ENCODE results near the gene VPS13D.
"Not testable (repeated sequence)": the region's sequence is repeated elsewhere in the genome, so short reads cannot be mapped to it uniquely, and the experiment has no call there.

Gene VPS13D

DNA sequence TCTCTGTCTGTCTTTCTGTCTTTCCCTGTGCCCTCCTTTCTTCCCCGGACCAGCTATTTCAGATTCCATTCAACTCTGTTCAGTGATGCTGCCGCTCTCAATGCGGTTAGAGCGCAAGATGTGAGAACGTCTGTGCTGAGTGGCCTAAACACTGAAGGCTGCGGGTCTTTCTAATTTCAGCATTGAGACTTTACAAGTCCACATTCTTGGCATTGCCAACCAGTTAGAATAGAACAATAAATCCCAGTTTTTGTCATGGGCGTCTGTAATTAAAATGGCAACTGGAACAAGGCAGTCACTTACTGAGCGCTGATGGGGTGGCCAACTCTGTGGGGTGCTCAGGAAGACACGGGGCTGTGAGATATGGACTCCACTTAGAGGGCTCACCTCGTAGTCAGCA lies 275.4 kb downstream of the VPS13D start:
- no peak for DNase-seq

DNA sequence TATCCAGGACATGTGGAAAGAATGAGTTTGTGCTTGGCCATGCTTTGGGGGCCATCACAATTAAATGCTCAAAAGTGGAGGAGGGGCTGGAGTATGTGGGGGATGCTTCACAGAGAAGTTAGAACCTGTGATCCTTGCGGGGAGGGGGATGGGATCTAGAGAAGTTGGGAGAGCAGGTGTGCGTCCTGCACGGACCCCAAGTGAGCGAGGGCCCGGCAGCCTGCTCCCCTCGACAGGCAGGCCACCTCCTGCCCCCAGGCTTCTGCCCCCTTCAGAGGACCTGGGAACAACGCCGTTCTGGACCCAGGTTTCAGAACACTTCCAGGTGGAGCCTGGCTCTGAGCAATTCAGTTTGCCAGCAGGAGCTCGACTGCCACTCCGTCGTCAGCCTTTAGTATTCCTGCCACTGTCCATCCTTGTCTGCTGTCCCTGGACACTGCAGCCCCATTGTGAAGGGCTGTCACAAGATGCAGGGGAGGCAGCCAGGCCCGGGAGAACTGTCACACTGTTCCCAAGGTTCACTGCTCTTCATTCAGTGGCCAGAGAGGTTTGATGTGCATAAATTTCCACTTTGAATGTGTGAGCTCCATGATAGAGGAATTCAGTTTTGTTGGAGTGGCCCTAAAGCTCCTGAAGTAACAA lies 275.9 kb downstream of the VPS13D start:
- no peak for DNase-seq

DNA sequence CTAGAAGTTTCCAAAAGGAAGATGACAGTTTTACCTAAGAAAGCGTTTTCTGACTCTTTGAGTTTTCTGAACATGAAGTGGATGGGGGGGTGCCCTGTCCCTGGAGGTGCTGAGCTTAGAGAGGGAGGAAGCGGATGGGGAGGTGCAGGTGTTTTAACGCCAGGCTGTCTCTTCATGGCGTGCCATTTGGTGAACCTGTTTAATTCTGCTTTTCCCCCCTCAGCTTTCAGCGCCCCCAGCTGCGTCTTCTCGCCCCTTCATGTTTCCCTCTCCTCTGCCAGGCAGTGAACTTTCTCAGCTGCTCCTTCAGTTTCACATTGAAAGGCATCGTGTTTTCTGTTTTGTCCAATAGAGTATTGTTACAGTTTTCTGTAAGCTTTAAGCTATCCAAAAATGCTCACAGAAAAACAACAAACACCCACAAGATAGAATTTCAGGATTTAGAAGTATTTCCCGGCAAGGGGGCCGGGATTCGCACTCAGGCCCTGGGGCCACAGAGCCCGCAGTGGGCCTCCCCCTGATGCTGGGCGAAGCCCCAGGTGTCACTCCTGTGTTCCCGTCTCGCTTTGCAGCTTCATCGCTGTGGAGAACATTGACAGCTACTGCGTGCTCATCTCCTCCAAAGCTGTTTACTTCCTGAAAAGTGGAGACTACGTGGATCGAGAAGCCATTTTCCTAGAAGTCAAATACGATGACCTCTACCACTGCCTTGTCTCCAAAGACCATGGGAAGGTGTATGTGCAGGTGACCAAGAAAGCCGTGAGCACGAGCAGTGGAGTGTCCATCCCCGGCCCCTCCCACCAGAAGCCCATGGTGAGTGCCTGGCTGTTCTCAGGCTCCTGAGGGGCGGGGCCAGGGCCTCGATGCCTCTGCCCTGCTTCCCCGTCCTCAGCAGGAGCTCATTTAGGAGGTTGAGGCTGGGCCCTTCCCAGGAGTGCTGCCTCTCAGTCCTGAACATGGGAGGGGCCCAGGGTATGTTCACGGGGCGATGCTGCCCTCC lies 276.8 kb downstream of the VPS13D start:
- DNase-seq: no peak

DNA sequence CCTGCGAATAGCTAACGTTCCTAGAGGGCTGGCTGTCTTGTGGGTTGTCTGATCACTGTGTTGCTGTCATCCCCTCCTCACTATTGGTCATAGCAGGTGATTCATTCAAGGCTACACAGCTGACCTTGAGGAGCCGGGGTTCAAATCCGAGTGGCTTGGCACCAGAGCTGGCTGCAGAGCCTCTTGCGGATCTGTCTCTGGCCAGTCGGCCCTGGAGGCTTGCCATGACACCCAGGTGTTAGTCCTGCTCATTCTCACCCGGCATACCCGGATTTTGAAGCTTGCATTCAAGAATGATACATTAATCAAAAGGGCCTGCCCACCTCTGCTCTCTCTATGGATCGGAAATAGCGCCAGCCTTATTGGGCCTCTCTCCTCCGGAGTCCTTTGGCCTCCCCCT lies 277.8 kb downstream of the VPS13D start:
- no peak for DNase-seq

DNA sequence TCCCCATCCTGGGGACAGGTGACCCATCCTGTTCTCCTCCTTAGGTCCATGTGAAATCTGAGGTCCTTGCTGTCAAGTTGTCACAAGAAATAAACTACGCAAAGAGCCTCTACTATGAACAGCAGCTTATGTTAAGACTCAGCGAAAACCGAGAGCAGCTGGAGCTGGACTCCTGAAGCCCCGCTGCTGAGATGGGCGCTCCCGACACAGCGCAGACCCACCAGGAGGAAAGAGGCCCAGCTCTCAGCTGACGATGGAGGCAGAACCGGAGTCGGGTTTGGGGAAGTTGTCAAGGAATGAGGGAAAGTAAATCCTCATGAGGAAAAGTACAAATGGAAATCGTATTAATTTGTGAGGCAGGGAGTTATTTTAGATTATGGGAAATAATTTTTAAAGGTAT lies 279.0 kb downstream of the VPS13D start:
- no peak for DNase-seq

DNA sequence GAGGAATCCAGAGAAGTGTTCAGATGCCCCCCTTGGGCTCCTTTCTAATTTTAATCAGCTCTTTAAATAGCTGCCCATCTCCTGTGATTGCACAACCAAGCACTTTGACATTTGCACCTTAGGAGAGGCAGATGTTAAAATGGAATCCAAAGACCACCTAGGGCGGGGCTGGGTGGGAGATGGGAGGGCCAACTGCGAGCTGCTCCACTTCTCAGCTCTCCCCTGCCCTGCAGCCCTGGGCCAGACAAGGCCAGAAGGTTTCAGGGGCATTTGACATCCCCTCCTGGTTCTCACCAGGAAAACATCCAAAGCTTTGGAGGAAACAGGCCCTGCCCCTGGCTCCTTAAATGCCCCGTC lies 281.3 kb downstream of the VPS13D start:
- DNase-seq: no peak

DNA sequence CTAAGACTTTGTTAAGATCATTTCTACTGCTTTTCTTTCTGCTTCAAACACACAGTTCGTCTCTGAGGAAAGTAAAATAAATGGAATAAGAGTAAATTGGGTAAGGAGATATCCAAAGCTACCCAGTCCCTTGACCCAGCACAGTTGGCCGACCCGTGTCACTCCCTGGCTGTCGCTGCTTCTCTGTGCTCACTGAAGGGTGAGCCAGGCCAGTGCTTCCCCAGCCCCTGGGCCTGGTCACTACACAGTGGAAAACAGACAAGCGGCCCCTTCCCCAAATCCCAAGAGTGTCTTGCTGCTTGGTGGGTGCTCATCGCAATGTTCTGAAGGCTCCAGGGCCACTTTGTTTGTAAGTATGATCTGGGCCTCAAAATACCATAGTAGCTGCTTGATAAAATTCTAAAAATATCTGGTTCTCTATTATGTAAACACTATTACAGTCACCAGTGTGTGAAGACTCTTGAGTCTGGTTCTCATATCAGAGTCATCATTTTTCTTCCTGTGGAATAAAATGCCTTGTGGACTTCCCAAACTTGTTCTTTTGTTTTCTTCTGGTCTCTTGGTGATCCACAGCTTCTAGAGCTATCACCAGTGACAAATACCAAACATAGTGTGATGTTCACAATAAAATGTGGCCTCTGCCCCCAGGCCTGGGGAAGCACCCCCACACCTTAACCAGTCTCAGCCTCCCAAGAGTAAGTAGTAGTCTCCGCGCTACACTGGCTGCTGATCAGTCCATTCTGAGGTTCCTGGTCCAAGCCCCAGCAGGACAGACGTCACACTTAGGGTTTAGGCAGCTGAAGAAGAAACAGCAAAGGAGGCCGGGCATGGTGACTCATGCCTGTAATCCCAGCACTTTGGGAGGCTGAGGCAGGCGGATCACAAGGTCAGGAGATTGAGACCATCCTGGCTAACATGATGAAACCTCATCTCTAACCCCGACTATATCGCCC lies 282.0 kb downstream of the VPS13D start:
- no peak for DNase-seq

DNA sequence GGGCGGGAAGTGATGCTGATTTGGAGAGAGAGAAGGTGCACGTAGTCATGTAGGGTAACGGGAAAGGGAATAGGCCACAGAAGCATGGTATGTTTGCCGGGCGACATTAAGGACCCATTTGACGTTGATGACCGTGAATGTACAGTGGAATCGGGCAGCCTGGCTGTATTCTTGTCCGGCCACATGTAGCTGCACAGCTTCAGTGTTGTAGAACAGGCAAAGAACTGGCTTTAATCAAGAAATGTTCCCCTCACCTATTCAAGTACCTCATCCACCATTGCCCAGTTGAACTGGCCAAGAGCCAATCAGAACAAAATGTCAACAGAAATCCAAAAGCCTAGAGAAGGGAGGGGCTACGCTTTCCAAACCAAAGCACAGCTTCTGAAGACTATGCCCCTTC lies 283.4 kb downstream of the VPS13D start:
- DNase-seq: no peak

DNA sequence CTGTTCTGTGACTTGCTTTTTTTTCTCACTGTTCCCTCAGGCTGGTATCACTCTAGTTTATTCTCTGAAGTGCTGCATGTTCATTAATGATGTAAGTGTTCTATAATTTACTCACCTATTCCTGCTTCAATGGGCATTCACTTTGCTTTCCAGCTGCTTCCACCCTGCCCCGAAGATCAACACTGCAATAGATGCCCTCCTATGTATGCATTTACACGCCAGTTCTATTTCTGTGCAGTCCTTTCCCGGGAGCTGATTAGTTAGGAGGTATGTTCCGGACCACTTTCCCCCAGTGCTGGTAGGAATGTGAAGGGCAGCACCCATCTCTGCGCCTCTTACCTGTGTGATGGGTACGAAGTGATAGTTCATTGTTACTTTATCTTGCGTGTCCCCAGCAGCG lies 284.8 kb downstream of the VPS13D start:
- no peak for DNase-seq

DNA sequence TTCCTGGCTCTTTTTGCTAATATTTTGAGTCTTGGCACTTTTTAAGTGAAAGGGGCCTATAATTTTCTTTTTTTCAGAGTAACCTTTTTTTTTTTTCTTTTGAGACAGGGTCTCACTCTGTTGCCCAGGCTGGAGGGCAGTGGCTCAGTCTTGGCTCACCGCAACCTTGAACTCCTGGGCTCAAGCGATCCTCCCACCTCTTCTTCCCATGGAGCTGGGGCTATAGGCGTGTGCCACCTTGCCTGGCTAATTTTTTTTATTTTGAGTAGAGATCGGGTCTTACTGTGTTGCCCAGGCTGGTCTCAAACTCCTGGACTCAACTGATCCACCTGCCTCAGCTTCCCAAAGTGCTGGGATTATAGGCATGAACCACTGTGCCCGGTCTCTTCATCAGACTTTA lies 285.4 kb downstream of the VPS13D start:
- DNase-seq: no peak

DNA sequence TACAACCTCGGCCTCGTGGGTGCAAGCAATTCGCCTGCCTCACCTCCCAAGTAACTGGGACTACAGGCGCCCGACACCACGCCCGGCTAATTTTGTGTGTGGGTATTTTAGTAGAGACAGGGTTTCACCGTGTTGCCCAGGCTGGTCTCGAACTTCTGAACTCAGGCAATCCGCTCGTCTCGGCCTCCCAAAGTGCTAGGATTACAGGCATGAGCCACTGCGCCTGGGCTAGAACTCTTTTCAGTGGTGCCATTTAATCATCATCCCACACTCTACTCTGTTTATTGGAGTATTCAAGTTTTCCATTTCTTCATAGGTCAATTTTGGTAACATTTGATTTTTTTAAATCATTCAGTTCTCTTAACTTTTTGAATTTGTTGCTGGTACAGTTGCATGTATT lies 286.9 kb downstream of the VPS13D start:
- no peak for DNase-seq

DNA sequence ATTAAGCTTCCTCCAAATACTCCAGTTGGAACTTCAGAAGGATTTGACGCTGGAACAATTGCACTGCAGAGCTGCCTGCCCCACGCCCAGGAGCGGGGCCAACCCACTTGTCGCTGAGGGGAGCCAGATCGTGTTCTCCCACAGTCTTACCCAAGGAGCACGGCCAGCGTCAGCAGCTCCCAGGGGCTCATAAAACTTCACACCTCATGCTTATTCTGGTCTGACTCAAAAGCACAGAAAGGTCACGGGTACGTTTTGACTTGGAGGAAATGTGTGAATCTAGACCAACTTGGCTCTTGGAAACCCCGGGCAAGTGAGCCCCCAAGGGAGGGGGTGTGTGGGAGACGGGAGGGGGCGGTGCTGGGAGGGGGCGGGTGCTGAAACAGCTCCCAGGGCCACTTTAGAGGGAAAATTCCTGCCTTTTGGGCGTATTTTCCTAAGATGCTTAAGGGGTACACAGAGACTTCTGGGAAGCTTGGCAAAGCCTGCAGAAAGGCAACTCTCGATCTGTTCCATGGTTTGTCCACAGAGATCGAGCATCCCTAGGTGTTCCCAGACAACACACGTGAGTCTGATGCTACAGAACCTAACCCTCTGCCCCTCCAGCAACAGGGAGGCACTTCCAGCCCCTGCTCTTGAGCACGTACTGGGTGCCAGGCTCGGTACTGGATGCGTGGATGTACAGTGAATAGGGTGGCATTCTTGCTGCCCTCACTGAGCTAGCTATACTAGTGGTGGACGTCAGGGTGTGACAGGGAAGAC lies 289.3 kb downstream of the VPS13D start:
- no peak for DNase-seq

DNA sequence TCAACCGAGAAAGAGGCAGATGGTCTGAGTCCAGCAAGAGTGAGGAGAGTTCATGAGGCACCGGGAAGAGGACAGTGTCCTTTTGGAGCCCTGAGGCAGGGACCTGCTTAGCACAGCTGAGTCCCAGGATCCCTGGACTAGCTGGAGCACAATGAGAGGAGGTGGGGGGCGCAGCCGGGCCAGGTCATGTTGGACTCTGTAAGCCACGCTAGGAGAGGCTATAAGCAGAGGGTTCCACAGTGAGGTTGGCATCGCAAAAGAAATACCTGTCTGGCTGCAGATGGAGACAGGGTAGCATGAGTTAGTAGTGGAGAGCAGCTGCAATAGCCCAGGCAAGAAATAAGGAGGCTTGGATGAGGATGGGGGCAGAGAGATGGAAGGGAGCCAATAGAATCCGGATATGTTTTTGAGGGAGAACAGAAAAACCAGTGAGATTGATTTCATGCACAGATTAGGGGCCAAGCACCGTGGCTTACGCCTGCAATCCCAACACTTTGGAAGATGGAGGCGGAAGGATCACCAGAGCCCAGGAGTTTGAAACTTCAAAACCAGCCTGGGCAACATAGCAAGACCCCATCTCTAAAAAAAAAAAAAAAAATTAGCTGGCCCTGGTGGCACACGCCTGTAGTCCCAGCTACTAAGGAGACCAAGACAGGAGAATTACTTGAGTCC lies 290.0 kb downstream of the VPS13D start:
- DNase-seq: no peak

DNA sequence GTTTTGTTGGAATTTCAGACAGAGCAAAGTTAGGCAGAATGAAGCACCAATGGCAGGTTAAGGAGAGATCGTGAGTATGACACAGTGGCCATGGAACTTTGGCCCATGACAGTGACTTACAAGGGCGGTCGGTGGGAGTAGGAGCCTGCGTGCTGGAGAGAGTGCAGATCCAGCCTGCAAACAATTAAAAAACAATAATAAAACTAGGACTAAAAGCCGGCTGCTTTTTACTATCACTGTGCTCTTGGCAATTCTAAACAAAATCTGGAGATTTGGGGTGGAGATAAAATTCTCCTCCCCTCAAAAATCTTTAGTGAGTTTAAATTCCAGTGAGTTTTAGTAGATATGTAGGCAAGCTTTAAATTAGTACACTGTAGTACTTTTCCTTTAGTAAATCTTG lies 291.3 kb downstream of the VPS13D start:
- no peak for DNase-seq

DNA sequence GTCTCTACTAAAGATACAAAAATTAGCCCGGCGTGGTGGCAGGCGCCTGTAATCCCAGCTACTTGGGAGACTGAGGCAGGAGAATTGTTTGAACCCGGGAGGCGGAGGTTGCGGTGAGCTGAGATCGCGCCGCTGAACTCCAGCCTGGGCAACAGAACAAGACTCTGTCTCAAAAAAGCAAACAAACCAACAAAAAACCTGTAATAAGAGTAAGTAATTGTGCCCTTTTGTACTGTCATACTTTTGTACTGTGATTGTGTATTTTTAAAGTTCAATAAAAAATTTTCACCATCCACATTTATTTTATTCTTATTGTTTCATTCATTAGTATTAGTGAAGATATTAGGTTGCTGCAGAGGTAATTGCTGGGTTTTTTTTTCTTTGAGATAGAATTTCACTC lies 292.9 kb downstream of the VPS13D start:
- DNase-seq: not testable (repeated sequence)

DNA sequence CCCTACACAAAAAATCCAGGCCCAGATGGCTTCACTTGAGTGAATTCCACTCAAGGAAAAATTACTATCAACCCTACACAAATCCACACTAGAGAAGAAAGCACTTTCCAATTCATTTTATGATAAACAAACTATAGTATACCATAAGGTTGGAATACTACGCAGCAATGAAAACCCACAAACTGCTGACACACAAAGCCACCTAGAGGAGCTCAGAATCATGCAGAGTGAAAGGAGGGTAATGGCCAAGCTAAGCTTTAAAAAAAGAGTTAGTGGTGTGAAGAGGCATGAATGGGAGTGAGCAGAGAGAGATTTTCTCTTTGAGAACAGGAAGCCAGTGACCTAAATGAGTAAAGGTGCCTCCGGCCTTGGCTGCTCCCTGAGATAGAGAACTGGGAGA lies 294.4 kb downstream of the VPS13D start:
- DNase-seq: no peak

DNA sequence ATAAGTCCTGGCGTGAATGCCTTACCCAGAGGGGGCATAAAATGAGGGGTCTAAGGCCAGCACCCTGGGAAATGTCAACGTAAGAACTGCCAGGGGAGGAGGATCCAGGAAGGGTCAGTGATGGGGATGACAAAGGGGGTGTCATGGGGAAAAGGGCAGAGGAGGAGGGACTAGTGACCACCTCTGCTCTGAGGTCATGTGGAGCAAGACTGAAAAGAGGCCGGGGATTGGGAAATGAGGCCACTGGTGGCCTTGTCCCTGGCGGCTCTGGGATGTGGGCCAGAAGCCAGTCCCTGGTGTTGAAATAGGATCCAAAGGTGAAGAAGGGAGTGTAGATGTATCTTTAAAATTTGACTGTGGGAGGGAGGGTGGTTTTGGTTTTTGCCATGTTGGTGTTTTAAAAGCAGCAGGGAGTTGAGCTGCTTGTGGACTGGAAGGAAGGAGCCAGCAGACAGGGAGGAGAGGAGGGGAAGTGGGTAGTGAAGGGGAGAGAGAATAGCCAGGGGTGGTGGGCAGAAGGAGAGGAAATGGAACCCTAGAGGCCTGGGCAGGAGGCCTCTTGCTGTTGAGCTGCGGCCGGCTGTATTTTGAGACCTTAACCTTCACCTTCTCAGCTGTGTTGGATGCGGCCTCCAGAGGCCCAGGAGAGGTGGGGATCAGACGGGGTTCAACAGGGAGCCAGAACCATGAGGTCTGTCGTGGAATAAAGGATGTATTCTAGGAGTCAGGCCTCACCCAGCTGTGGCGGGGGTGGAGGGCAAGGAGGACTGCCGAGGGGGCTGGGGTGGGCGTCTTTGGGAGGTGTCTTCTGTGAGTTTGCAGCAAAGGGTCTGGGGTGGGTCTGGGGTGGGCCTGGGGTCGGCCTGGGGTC lies 295.7 kb downstream of the VPS13D start:
- DNase-seq: no peak

DNA sequence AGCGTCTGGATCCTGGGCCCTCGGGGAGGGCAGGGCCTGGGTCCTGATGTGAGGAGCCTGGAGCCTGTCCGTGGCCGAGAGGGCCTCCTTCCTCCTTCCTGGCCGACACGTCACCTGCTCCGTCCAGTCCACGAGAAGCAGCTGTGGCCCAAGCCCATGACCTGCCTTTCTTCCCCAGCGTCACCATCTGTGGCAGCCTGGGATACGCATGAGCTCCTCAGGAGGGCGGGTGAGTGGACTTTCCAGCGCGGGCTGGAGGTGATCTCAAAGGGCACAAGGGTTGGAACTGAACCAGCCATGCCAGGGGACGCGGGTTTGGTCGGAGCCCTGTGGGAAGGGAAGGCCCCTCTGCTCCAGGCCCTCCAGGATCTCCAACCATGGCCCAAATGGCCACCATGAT lies 297.7 kb downstream of the VPS13D start:
- DNase-seq: no peak

DNA sequence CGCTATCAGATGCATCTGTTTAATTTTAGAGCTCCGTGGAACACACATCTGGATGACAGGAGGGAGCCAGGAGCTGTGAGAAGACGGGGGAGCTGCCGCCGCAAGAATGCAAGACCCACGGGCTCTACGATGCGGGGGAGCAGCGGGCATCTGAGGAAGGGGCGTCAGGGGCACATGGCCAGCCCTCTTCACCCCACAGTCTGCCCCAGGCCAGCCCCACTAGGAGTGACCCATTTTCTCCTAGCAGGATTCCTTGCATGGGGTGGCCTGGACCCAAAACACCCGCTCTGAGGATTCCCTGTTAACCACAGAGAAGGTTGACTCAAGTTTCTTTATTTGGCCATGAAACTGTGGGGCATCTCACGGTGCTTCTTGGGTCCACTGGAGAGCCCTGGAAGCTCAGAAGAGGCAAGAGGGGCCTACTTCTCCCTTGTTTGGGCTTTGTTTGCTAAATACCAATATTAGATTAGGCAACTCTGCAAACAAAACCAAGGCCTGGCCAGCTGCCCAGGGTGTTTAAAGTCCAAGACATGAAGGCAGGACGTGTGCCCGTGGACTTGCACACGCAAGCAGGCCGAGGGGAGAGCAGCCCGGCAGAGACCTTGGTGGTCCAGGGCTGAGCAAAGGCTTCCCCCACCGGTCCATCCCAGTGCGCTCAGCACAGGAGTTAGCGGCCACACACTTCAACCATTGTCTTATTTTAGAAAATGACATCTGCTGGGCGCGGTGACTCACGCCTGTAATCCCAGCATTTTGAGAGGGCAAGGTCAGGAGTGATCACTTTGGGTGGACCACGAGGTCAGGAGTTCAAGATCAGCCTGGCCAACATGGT lies 298.4 kb downstream of the VPS13D start:
- no peak for DNase-seq

DNA sequence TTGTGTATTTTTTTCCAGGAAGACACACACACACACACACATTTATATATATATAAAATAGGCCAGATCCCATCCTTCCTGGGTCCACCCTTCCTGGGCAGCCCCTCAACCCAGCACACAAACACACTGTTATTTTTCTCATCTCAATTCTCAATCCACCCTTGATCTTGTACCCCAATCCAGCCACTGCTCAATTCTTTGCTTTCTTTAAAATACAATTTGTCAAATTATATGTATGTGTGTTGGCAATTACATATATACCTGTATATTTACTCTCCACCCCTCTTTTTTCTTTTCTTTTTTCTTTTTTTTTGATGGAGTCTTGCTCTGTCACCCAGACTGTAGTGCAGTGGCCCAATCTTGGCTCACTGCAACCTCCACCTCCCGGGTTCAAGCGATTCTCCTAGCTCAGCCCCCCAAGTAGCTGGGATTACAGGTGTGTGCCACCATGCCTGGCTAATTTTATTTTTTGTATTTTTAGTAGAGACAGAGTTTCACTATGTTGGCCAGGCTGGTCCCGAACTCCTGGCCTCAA lies 299.9 kb downstream of the VPS13D start:
- no peak for DNase-seq
